Muscle of leg (tissue), 11 donors: Measurements from ENCODE around the gene PCOLCE2. TPM values are rescaled to one million over a fixed set of nuclear protein-coding genes. Genes with fewer than 3 reads are reported as not detected.
A peak's percentile ranks its signal among the peaks of the same experiment; 100 is the strongest.

Experiments used
- DNase-seq: peaks from one replicate; pipeline ENCODE4 v3.0.0; 2013
- H3K27ac ChIP-seq: one replicate; pipeline ENCODE4 v1.5.1; 2013; ENCODE audit warnings: mild to moderate bottlenecking, low read length, control low read depth
- H3K27me3 ChIP-seq: one replicate; pipeline ENCODE4 v1.6.1; 2013; ENCODE audit warnings: low read length; ENCODE audit not compliant: control insufficient read depth, insufficient read depth
- H3K36me3 ChIP-seq: one replicate; pipeline ENCODE4 v1.6.1; 2013; ENCODE audit warnings: low read length; ENCODE audit not compliant: control insufficient read depth, insufficient read depth
- H3K4me1 ChIP-seq: one replicate; pipeline ENCODE4 v1.6.1; 2013; ENCODE audit warnings: low read length; ENCODE audit not compliant: control insufficient read depth, insufficient read depth
- H3K4me3 ChIP-seq: one replicate; pipeline ENCODE4 v1.5.1; 2013; ENCODE audit warnings: low read length, control low read depth
- H3K9me3 ChIP-seq: replicated peaks from 2 replicates; pipeline ENCODE4 v1.6.1; 2013; ENCODE audit warnings: low read depth, low read length; ENCODE audit not compliant: control insufficient read depth
- WGBS: methylation state at CpG from one replicate; pipeline ENCODE4 v1.1.5; 2013; ENCODE audit warnings: missing lambda C conversion rate; ENCODE audit not compliant: insufficient coverage; 5-methylcytosine and 5-hydroxymethylcytosine counted together
- polyA plus RNA-seq, 8 donors: library from polyadenylated mRNA; unstranded; fragments of 120-200 nt; gene quantifications; one replicate each; pipeline versions ENCODE4 v1.2.1 to v1.2.3, GENCODE V29; 2013; ENCODE audit warnings: inconsistent platforms in 1 of 8, low replicate concordance in 1 of 8; ENCODE audit not compliant: insufficient read length in 8 of 8, insufficient read depth in 1 of 8
- total RNA-seq: library from RNA; stranded (reverse); fragments of 120-200 nt; gene quantifications from one replicate; pipeline ENCODE4 v1.2.4, GENCODE V29; 2013

The PCOLCE2 gene
- total and polyA plus RNA-seq, 9 donors = 0.79 to 7.2 (median 2.2) TPM

- no peak for DNase-seq
- Histone ChIP-seq H3K4me1 (no peaks in the 10 kb centered on the region), H3K9me3 (no peaks in the 10 kb centered on the region)
These were observed 36.3 kb upstream of the PCOLCE2 start for GRCh38 chr3:142925140-142925539.

GRCh38 chr3:142923694-142924093 lies 34.8 kb upstream of the PCOLCE2 start:
- no peaks in the 10 kb centered on the region for H3K36me3 ChIP-seq

More at GRCh38 chr3:142925140-142925539, 36.3 kb upstream of the PCOLCE2 start:
- Histone ChIP-seq H3K36me3 (no peaks in the 10 kb centered on the region), H3K4me3 (no peak overlapping the region), H3K27ac (no peak overlapping the region), H3K27me3 (no peaks in the 10 kb centered on the region)

GRCh38 chr3:142916605-142917004 lies 27.7 kb upstream of the PCOLCE2 start:
- Histone ChIP-seq H3K9me3 (no peaks in the 10 kb centered on the region), H3K36me3 (no peaks in the 10 kb centered on the region), H3K4me1 (no peaks in the 10 kb centered on the region), H3K4me3 (no peak overlapping the region), H3K27me3 (no peaks in the 10 kb centered on the region), H3K27ac (no peak overlapping the region)
- DNase-seq = no peak
- WGBS = 50% methylated on average over 2 of the region's 2 CpGs

More at GRCh38 chr3:142923694-142924093, 34.8 kb upstream of the PCOLCE2 start:
- Histone ChIP-seq H3K27ac (no peak overlapping the region), H3K4me3 (no peak overlapping the region), H3K9me3 (no peaks in the 10 kb centered on the region), H3K27me3 (no peaks in the 10 kb centered on the region), H3K4me1 (no peaks in the 10 kb centered on the region)
- DNase-seq = no peak

GRCh38 chr3:142915636-142916035 lies 26.8 kb upstream of the PCOLCE2 start:
- no peak for DNase-seq

GRCh38 chr3:142914286-142914811 lies 25.5 kb upstream of the PCOLCE2 start:
- DNase-seq = no peak
- Histone ChIP-seq H3K4me1 (no peaks in the 10 kb centered on the region), H3K27ac (no peak overlapping the region), H3K9me3 (no peaks in the 10 kb centered on the region), H3K27me3 (no peaks in the 10 kb centered on the region), H3K4me3 (no peak overlapping the region), H3K36me3 (no peaks in the 10 kb centered on the region)
- 77% methylated on average over 2 of the region's 3 CpGs for WGBS

More at GRCh38 chr3:142915636-142916035, 26.8 kb upstream of the PCOLCE2 start:
- Histone ChIP-seq H3K4me3 (no peak overlapping the region), H3K36me3 (no peaks in the 10 kb centered on the region), H3K9me3 (no peaks in the 10 kb centered on the region), H3K4me1 (no peaks in the 10 kb centered on the region), H3K27me3 (no peaks in the 10 kb centered on the region), H3K27ac (no peak overlapping the region)
- WGBS = 92% methylated on average over 2 of the region's 3 CpGs

GRCh38 chr3:142913432-142913831 lies 24.5 kb upstream of the PCOLCE2 start:
- Histone ChIP-seq H3K27me3 (no peaks in the 10 kb centered on the region), H3K9me3 (no peaks in the 10 kb centered on the region), H3K4me1 (no peaks in the 10 kb centered on the region), H3K36me3 (no peaks in the 10 kb centered on the region), H3K4me3 (no peak overlapping the region), H3K27ac (no peak overlapping the region)
- WGBS = no CpG with 5 or more reads among the region's 1 CpG
- no peak for DNase-seq

- no peaks in the 10 kb centered on the region for H3K36me3 ChIP-seq
- H3K4me3 ChIP-seq = no peak overlapping the region
- no peaks in the 10 kb centered on the region for H3K4me1 ChIP-seq
- no peaks in the 10 kb centered on the region for H3K9me3 ChIP-seq
- H3K27me3 ChIP-seq = no peaks in the 10 kb centered on the region
- peak; percentile 28 for DNase-seq
- 28% methylated on average over 3 of the region's 6 CpGs for WGBS
- no peak overlapping the region for H3K27ac ChIP-seq
These were observed 23.7 kb upstream of the PCOLCE2 start for GRCh38 chr3:142912402-142913172.

- WGBS = 10% methylated on average over 1 of the region's 2 CpGs
- no peaks in the 10 kb centered on the region for H3K4me1 ChIP-seq
- no peak overlapping the region for H3K27ac ChIP-seq
These were observed 21.4 kb upstream of the PCOLCE2 start for GRCh38 chr3:142910280-142910679.

GRCh38 chr3:142909282-142909681 lies 20.4 kb upstream of the PCOLCE2 start:
- WGBS = 70% methylated on average over 2 of the region's 3 CpGs
- DNase-seq = no peak
- H3K4me3 ChIP-seq = no peak overlapping the region
- H3K36me3 ChIP-seq = no peaks in the 10 kb centered on the region
- no peaks in the 10 kb centered on the region for H3K9me3 ChIP-seq
- no peaks in the 10 kb centered on the region for H3K4me1 ChIP-seq
- no peak overlapping the region for H3K27ac ChIP-seq
- no peaks in the 10 kb centered on the region for H3K27me3 ChIP-seq

More at GRCh38 chr3:142910280-142910679, 21.4 kb upstream of the PCOLCE2 start:
- H3K36me3 ChIP-seq = no peaks in the 10 kb centered on the region
- no peak overlapping the region for H3K4me3 ChIP-seq
- no peaks in the 10 kb centered on the region for H3K9me3 ChIP-seq
- DNase-seq = no peak
- no peaks in the 10 kb centered on the region for H3K27me3 ChIP-seq

- DNase-seq = no peak
- H3K27ac ChIP-seq = no peak overlapping the region
- no peak overlapping the region for H3K4me3 ChIP-seq
- no CpG with 5 or more reads among the region's 1 CpG for WGBS
- no peaks in the 10 kb centered on the region for H3K27me3 ChIP-seq
- H3K9me3 ChIP-seq = no peaks in the 10 kb centered on the region
- no peaks in the 10 kb centered on the region for H3K4me1 ChIP-seq
- H3K36me3 ChIP-seq = no peaks in the 10 kb centered on the region
These were observed 19.1 kb upstream of the PCOLCE2 start for GRCh38 chr3:142907996-142908395.
